G401.6 (cell line): ENCODE data around the gene MBD3.
"Not testable (repeated sequence)": the region's sequence is repeated elsewhere in the genome, so short reads cannot be mapped to it uniquely, and the experiment has no call there.

Source experiments
- FAIRE-seq: peaks from 2 replicates; lab custom pipeline; 2012; peaks lifted over from hg19 to GRCh38; lab: Jason Lieb, UNC

Gene MBD3

GRCh38 chr19:1592755-1593500, at the start of gene MBD3:
TSS of gene MBD3 (minus strand) at chr19:1592865. CDS start at chr19:1592631, 234 bp downstream.
- FAIRE-seq: no peak

DNA sequence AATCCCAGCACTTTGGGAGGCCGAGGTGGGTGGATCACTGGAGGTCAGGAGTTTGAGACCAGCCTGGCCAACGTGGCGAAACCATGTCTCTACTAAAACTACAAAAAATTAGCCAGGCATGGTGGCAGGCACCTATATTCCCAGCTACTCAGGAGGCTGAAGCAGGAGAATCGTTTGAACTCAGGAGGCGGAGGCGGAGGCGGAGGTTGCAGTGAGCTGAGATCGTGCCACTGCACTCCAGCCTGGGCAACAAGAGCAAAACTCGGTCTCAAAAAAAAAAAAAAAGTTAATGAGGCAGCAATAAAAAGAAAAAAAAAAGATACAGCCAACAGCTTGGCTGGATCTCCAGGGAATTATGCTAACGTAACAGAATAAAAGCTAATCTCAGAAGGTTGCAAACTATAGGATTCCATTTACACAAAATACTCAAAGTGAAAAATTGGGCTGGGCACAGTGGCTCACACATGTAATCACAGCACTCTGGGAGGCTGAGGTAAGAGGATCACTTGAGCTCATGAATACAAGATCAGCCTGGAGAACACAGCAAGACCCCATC, 48.3 kb upstream of the MBD3 start:
- FAIRE-seq: not testable (repeated sequence)

- no peak for FAIRE-seq
These were observed 43.9 kb upstream of the MBD3 start for GRCh38 chr19:1636325-1637236.

DNA sequence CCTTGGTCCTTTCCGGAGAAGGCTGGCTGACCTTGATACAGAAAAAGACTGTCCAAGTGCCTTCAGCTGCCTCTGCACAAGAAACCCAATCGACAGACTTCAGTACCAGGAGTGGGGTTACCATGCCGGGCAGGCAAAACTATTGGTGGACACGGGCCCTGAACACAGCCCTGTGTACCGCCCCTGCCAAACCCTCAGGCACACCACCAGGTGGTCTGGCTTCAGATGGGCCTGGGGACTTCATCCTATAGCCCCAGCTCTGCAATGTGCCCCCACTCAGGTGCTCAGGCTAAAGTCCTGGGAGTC, 42.2 kb upstream of the MBD3 start:
- no peak for FAIRE-seq

DNA sequence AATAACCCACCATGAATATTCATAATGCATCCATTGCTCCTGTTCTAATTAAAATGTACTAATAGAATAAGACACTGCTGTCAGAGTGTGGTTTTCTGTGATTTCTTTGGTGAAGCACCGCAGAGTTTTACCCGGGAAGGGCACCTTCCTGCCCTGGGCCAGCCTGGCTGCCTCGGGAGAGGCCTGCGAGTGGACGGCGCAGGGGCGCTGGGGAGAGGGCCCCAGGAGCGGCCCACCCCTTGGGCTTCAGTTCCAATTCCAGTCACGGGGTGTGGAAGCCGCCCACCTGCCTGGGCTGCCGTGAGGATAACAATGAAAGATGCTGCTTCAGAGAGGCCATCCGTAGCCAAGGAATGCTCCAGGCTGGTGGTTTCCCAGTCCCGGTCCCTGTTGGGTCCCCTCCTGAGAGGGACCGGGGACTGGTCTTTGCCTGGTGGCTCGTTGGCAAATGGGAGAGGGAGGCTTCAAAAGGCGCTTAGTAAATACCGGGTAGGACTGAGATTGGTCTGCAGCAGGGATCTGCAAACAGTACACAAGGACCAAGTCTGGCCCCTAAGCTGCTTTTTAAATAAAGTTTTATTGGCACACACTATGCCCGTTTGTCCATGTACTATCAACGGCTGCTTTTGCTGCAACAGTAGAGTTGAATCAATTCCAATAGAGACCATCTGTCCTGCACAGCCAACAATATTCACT, 41.7 kb upstream of the MBD3 start:
- FAIRE-seq: no peak

GRCh38 chr19:1633269-1633826, 40.7 kb upstream of the MBD3 start:
- FAIRE-seq: no peak

DNA sequence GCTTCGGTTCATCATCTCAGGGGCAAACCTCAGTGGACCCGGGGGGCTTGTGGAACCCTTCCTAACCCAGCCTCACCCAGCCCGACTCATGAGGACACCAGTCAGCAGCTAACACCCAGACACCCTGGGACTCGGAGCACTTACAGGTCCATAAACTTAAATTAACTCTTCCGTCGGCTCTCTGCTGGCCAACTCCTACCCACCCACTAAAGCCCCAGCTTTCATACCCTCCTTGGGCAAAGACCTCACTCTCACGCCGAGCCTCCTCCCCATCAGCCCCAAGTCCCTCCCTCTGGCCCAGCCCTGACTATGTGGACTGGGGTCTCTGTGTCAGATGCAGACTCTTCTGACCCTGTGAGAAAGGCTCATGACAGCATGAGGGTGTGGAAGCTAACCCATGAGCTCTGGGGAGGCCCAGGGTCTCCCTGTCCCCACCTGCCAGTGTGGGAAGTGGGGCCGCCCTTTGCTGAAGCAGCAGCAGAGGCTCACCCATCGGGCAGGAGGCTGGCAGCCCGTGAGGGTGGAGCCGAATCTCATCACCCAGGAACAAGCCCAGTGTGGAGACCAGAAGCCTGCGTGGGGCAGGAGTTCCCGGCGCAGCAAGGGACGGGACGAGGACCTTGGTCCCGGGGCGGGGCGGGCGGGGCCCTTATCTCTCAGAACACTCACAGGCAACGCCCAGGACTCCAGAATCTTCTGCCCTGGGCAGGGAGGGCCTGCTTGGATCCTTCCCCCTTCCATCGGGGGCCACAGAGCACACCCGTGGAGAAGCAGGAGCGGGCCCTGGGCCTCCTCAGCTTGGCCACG, 40.0 kb upstream of the MBD3 start:
- FAIRE-seq: no peak

GRCh38 chr19:1631557-1632100, 39.0 kb upstream of the MBD3 start:
- FAIRE-seq: no peak

DNA sequence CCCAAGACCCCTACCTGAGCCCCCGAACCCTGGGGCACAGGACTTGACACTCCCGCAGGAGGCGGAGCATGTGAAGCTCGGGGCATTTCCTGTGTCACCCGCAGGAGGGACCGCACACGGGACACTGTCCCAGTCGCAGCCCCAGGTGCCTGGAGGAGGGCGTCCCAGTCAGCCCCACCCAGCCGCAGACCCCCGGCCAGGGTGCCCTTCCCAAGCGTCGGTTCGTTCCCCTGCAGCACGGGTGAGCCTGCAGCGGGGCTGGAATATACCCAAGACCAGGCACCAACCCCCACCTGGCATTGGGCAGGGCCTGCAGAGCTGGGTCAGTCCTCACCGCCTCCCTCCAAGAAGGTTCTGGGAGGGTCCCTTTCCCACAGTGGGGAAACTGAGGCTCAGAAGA, 38.1 kb upstream of the MBD3 start:
- no peak for FAIRE-seq

- FAIRE-seq: no peak
These were observed 37.3 kb upstream of the MBD3 start for GRCh38 chr19:1630012-1630411.

GRCh38 chr19:1629256-1629808, 36.7 kb upstream of the MBD3 start:
- no peak for FAIRE-seq

DNA sequence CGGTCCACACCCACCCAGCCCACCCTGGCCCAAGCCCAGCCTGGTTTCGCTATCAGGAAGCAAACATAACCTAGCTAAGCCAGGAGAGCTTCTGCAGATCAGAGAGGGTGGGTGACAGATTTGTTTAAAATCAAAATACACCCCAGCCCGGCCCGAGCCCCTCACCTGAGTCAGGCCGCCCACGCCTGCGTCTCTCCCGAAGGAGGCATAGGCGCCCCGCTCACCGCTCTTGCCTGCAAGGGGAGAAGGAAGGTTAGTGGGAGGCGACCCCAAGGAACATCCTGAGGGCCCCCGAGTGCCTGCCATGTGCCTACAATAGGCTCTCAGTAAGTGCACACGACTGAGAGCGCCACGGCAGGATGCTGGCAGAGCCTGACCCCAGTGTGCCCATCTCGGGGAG, 34.5 kb upstream of the MBD3 start:
- FAIRE-seq: no peak

DNA sequence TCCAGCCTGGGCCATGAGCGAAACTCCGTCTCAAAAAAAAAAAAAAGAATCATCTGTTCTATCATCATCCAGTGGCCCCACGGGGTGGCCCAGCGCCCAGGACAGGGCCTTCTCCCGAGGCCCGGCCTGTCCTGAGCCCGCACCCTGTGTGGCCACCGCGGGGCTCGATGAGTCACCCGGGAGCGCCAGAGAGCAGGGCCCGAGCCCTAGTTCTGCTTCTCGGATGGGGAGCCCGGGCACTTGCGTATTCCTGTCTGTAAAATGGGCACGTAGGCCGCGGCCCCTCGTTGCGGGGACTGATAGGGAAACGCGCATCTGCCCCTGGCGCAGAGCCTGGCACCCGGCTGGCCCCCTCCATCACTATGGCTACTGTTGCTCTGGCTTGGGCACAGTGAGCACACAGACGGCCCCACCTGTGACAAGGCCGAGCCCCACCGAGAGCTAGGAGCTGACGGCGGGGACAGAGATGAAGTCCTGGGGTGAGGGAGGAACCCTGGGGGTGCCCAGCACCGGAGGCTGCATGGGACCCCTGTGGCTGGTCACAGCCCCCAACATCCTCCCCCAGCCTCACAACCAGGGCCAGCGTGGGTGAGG, 33.8 kb upstream of the MBD3 start:
- FAIRE-seq: no peak

DNA sequence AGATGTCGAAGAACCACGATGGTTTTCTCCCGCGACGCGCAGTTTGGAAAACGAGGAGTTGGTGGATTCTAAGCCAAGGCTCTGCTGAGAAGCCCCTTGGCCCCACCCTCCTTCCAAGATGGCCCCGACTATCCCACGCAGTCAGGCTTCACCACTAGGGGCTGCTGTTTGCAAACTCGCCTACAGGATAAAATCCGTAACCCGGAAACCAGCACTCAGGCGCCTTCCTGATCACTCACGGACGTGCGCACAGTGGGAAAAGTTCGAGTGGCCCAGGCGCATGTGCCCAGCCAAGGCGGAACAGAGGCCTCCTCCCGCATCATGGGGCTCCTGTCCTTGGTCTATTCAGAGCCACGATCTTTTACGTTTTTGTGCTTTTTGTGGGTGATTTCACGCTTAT, 31.8 kb upstream of the MBD3 start:
- FAIRE-seq: peak; percentile 37

DNA sequence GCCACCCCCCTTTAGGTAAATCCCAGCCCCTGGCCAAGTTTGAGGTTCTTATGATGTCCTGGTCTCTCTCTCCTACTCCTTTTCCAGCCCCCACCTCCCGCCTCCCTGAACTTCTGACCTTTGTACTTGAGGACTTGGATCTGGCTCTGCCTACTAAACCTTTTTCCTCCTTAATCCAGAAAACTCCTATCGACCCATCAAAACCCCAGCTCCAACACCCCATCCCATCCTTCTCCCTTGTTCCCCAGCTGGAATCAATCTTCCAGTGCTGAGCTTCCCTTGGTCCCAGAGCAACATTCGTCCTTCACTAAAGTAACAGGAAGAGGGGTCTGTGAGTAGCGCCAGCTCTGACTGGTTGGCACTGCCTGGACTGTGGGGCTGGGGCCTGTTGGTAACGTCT, 29.9 kb upstream of the MBD3 start:
- no peak for FAIRE-seq

GRCh38 chr19:1622007-1622406, 29.3 kb upstream of the MBD3 start:
- FAIRE-seq: no peak

- no peak for FAIRE-seq
These were observed 28.9 kb upstream of the MBD3 start for GRCh38 chr19:1621574-1621973.

DNA sequence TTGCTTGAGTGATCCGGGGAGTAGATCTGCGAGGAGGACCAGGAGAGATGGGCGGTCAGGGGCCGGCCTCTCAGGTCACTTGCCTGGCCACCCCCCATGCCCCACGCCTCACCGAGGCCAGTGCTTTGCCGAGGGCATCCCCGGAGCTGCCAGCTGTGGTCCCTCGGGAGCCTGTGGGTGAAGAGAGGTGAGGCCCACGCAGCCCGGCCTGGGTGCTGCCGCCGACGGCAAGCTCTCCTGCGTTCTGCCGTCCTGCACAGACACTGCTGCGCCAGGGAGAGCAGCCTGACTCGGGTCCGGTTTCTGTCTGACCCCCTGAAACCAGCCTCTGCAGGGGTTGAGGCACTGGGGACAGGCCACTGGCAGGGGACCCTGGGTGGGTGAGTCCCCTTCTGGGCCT, 28.4 kb upstream of the MBD3 start:
- FAIRE-seq: no peak

DNA sequence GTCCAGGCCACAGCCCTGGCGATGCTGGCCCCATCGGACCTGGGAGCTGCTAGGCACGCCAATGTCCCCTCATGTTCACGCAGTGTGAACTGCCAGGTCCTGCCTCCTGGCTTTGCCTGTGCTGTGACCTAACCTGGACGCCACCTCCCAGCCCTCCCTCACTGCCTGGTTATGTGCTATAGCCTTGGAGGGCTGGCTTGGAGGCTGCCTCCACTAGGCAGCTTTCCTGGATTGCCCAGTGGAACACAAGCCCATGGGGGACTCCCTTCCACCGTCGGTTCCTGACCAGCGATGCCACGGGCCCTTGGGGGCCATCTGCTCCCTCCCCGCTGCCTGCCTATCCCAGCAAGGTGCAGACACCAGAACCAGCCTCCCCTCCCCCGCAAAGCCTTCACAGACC, 27.8 kb upstream of the MBD3 start:
- no peak for FAIRE-seq

- no peak for FAIRE-seq
These were observed 27.0 kb upstream of the MBD3 start for GRCh38 chr19:1619703-1620102.

GRCh38 chr19:1619094-1619439, 26.4 kb upstream of the MBD3 start:
- FAIRE-seq: no peak
